GM12873 (cell line): ENCODE results near the gene UBE2D2.

Source experiments
- CTCF ChIP-seq: IDR thresholded peaks from 2 replicates; pipeline ENCODE4 v1.5.1; 2012; ENCODE audit warnings: low read depth, mild to moderate bottlenecking, moderate library complexity, low read length, control low read depth; ENCODE audit not compliant: insufficient read depth; ENCODE audit errors: missing control alignments

Gene UBE2D2

GRCh38 chr5:139633295-139634027 is 72.3 kb downstream of the UBE2D2 start:
- peak; percentile 100 for TF ChIP-seq CTCF

GRCh38 chr5:139634028-139634325 is 72.8 kb downstream of the UBE2D2 start:
- no peak for TF ChIP-seq CTCF

GRCh38 chr5:139634541-139634940 is 73.4 kb downstream of the UBE2D2 start:
- TF ChIP-seq CTCF: no peak

- no peak for TF ChIP-seq CTCF
Measured at GRCh38 chr5:139635191-139635590, 74.1 kb downstream of the UBE2D2 start.

GRCh38 chr5:139635606-139636206 is 74.6 kb downstream of the UBE2D2 start:
- peak; percentile 82 for TF ChIP-seq CTCF

GRCh38 chr5:139636207-139636792 is 75.2 kb downstream of the UBE2D2 start:
- TF ChIP-seq CTCF: no peak

GRCh38 chr5:139636975-139637408 is 75.9 kb downstream of the UBE2D2 start:
- no peak for TF ChIP-seq CTCF
